ENCODE measurements around the gene ATXN1.
"Not testable (repeated sequence)": the region's sequence is repeated elsewhere in the genome, so short reads cannot be mapped to it uniquely, and the experiment has no call there.

The ATXN1 gene

DNA sequence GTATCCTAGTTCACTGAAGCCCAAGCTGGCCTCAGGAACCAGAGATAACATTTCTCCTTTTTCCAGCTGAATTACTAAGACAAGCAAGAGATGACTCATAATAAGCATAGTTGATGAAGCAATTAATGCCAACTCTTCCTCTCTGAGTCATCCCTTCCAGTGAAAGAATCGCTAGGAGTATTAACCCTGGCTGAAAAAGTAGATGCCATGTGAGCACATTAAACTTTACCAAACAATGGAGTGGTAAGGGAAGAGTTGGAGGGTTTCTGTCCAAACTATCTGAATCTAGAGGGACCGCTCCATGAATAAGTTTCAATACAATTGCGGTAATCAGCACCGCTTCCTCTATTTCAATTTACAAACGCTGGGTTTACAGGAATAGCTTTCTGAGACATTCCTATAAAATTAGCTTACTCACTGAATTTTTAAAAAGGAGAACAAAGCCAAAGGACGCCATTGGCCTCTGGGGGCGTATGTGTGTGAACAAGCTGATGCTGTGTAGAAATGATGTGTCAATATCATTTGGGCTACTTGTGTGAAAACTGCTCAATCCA, 48.3 kb downstream of the ATXN1 start:
- ChIA-PET POLR2A (interaction anchor here (1.0 to 1.3 kb wide), 2 partner anchors 12 to 49 kb away, joined by 3 to 8 read pairs; partner anchors contain the start of gene ATXN1), CTCF (interaction anchor here (0.5 to 2.7 kb wide), 9 partner anchors 9 to 1459 kb away, joined by 3 to 10 read pairs (median 5); no protein-coding TSS in a partner anchor)
- TF ChIP-seq FOXA1 (IDR thresholded peaks at IDR 0.05), result no peak
- peak; percentile 59; the same call in 1 of the 2 replicates for TF ChIP-seq CTBP1 (IDR thresholded peaks at IDR 0.05; ENCODE audit: borderline replicate concordance)
- DNase-seq (ENCODE audit: extremely low spot score), result peak; percentile 35

DNA sequence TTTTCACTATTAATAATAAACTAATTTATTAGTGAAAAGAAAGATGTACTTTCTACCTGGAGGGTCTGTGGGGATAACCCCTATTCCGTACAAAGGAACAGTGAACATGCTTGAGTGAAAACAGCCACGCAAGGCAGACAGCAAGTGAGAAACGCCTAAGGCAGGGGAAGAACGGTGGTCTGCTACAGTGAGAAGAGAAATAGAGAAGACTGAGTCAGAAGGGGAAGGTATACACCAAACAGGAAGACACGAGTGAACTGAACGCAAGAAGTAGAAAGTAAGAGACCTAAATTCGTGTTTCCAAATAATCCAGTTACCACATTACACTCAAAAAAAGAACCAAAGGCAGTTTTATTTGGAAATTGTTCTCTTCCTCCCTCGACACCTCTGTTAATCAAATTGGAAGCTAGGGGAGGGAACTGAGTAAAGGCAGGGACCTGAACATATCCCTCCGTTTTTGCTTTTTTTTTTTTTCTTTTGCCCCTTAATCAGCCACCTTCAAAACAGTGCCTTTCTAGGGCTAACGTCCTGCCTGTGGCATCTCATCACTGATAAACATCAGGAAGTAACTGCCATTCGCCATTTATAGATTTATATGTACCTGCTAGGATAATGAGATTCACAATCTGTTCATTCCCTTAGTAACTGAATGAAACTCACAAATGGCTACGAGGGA, 48.9 kb downstream of the ATXN1 start:
- TF ChIP-seq BHLHE40 (IDR thresholded peaks at IDR 0.05; ENCODE audit: borderline replicate concordance), result no peak
- no peak for TF ChIP-seq ZNF384 (IDR thresholded peaks at IDR 0.05)
- TF ChIP-seq ELF4 (IDR thresholded peaks at IDR 0.05), result no peak
- TF ChIP-seq FOXK2 (IDR thresholded peaks at IDR 0.05), result no peak
- no peak for TF ChIP-seq HDGF (IDR thresholded peaks at IDR 0.05; ENCODE audit: borderline replicate concordance)
- TF ChIP-seq, protein P1, sequence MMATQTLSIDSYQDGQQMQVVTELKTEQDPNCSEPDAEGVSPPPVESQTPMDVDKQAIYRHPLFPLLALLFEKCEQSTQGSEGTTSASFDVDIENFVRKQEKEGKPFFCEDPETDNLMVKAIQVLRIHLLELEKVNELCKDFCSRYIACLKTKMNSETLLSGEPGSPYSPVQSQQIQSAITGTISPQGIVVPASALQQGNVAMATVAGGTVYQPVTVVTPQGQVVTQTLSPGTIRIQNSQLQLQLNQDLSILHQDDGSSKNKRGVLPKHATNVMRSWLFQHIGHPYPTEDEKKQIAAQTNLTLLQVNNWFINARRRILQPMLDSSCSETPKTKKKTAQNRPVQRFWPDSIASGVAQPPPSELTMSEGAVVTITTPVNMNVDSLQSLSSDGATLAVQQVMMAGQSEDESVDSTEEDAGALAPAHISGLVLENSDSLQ (IDR thresholded peaks at IDR 0.05), result no peak
- no peak for TF ChIP-seq FOXM1 (IDR thresholded peaks at IDR 0.05; ENCODE audit: borderline replicate concordance)
- TF ChIP-seq CTBP1 (IDR thresholded peaks at IDR 0.05; ENCODE audit: borderline replicate concordance), result no peak
- TF ChIP-seq FOXA1 (IDR thresholded peaks at IDR 0.05), result no peak
- TF ChIP-seq L3MBTL2 (conservative IDR thresholded peaks at IDR 0.05), result no peak
- no peak for TF ChIP-seq ARNT (IDR thresholded peaks at IDR 0.05)
- TF ChIP-seq LEF1 (IDR thresholded peaks at IDR 0.05; ENCODE audit: borderline replicate concordance), result no peak
- no peak for TF ChIP-seq SUZ12 (IDR thresholded peaks at IDR 0.05)
- TF ChIP-seq NFRKB (IDR thresholded peaks at IDR 0.05), result no peak
- no peak for DNase-seq (ENCODE audit: extremely low spot score)
- CTCF ChIA-PET, result interaction anchor here (0.6 to 2.7 kb wide), 7 partner anchors 10 to 1458 kb away, joined by 3 to 10 read pairs (median 5); no protein-coding TSS in a partner anchor
- POLR2A ChIA-PET, result interaction anchor here (1.0 to 1.3 kb wide), 2 partner anchors 12 to 49 kb away, joined by 3 to 8 read pairs; partner anchors contain the start of gene ATXN1

DNA sequence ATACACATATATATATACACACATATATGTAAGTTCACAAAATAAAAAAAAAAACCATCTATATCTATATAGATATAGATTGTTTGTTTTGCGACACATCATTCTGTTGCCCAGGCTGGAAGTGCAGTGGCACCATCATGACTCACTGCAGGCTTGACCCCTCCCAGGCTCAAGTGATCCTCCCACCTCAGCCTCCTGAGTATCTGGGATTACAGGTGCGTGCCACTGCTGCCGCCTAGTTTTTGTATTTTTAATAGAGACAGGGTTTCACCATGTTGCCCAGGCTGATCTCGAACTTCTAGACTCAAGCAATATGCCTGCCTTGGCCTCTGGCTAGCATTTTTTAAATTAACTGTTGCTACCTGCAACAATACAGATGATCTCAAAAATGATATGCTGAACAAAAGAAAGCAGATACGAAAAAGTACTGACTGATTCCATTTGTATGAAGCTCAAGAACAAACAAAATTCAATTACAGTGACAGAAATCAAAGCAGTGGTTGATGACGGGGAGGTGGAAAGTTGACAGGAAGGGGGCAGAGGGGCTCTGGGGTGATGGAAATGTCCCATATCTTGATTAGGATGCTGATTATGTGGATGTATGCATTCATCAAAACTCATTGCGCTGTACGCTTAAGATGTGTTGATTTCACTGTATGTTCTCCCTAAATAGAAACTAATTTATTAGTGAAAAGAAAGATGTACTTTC, 49.6 kb downstream of the ATXN1 start:
- ChIA-PET POLR2A (interaction anchor here (1.3 kb wide), 1 partner anchor 50 kb away, joined by 8 read pairs; the partner anchor contains the start of gene ATXN1), CTCF (interaction anchor here (2.0 to 2.7 kb wide), 2 partner anchors 11 to 45 kb away, joined by 5 to 10 read pairs; no protein-coding TSS in a partner anchor)
- TF ChIP-seq, protein P1 (IDR thresholded peaks at IDR 0.05), result no peak
- TF ChIP-seq SP1 (IDR thresholded peaks at IDR 0.05) (no peak), BHLHE40 (IDR thresholded peaks at IDR 0.05; ENCODE audit: borderline replicate concordance) (no peak), FOXM1 (IDR thresholded peaks at IDR 0.05; ENCODE audit: borderline replicate concordance) (no peak), SUZ12 (IDR thresholded peaks at IDR 0.05) (no peak), LEF1 (IDR thresholded peaks at IDR 0.05; ENCODE audit: borderline replicate concordance) (no peak), FOXA1 (IDR thresholded peaks at IDR 0.05) (no peak), FOXK2 (IDR thresholded peaks at IDR 0.05) (no peak), CTBP1 (IDR thresholded peaks at IDR 0.05; ENCODE audit: borderline replicate concordance) (no peak), ZNF384 (IDR thresholded peaks at IDR 0.05) (no peak), HDGF (IDR thresholded peaks at IDR 0.05; ENCODE audit: borderline replicate concordance) (no peak), NFRKB (IDR thresholded peaks at IDR 0.05) (no peak)
- DNase-seq (ENCODE audit: extremely low spot score), result no peak

DNA sequence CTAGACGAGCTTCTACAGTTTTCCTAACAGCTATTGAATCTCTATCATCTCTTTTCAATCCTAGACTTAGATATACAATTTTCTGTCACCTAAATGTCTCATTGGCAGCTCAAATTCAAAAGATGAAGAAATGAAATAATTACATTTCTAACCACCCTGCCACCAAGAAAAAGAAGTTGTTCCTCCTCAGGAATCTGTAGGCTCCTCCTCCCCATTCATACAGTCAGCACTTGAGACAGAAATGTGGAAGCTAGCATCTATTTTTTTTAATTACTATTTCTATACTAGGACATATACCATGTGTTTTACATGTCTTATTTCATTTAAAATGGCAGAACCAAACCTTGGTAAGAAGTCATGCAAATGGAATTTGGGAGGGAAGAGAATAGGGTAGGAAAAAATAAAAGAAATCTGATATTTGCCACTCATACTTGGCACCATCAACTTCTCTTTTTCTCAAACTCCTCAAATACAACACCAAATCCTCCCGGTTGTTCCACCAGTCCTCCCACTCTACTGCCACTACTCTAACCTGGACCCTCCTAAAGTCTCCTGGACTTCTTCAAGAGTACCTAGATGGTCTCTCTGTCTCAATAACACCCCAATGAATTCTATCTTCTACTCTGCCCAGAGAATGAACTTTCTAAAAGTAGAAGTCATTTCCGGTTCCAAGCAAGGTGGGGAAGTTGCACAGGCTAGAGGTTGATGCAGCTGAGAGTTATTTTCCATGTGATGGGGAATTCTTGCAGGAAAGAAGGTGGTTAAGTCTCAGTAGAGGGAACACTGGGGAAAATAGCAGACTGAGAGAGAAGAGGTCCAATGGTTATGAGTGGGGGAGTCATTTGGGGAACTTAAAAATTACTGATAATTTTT, 54.1 kb downstream of the ATXN1 start:
- no peak for TF ChIP-seq FOXM1 (IDR thresholded peaks at IDR 0.05; ENCODE audit: borderline replicate concordance)
- no peak for TF ChIP-seq SUZ12 (IDR thresholded peaks at IDR 0.05)
- TF ChIP-seq, protein P1 (IDR thresholded peaks at IDR 0.05), result no peak
- TF ChIP-seq L3MBTL2 (conservative IDR thresholded peaks at IDR 0.05), result no peak
- TF ChIP-seq ZNF384 (IDR thresholded peaks at IDR 0.05), result no peak
- TF ChIP-seq FOXK2 (IDR thresholded peaks at IDR 0.05), result no peak
- no peak for TF ChIP-seq SP1 (IDR thresholded peaks at IDR 0.05)
- TF ChIP-seq CTBP1 (IDR thresholded peaks at IDR 0.05; ENCODE audit: borderline replicate concordance), result no peak
- no peak for TF ChIP-seq HDGF (IDR thresholded peaks at IDR 0.05; ENCODE audit: borderline replicate concordance)
- no peak for TF ChIP-seq ARNT (IDR thresholded peaks at IDR 0.05)
- no peak for TF ChIP-seq NFRKB (IDR thresholded peaks at IDR 0.05)
- no peak for TF ChIP-seq LEF1 (IDR thresholded peaks at IDR 0.05; ENCODE audit: borderline replicate concordance)
- POLR2A ChIA-PET, result no interaction called here
- DNase-seq (ENCODE audit: extremely low spot score), result no peak
- CTCF ChIA-PET, result no interaction called here

DNA sequence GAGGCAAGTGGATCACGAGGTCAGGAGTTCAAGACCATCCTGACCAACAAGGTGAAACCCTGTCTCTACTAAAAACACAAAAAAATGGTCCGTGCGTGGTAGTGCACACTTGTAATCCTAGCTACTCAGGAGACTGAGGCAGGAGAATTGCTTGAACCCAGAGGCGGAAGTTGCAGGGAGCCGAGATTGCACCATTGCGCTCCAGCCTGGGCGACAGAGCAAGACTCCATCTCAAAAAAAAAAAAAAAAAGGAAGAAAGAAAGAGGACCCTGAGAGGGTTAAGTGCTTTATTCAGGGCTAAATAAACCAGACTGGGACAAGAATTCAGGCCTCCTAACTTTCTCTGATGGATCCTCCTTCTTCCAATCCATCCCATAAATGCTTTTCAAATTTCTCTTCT, 54.8 kb downstream of the ATXN1 start:
- POLR2A ChIA-PET; DNase-seq (ENCODE audit: extremely low spot score): not testable (repeated sequence)
- CTCF ChIA-PET, result interaction anchor here (0.6 kb wide), 1 partner anchor 106 kb away, joined by 3 read pairs; no protein-coding TSS in a partner anchor

Data from HEK293T (cell line).